WTC11 (cell line): ENCODE results near the gene TRIM25. TPM values are rescaled to one million over a fixed set of nuclear protein-coding genes. Genes with fewer than 3 reads are reported as not detected.

ENCODE experiments used
- ATAC-seq: fragments of 200-7000 bp; cut with Tn5 transposase; 2 replicates; pipeline ENCODE4 v1.10.0; 2021; ENCODE audit warnings: mild to moderate bottlenecking, moderate library complexity
- CTCF ChIA-PET: fragments of 300-600 bp; sonication (Branson Sonifier 250); formaldehyde crosslinking; loops from one replicate; lab custom pipeline; 2021; ENCODE audit warnings: antibody characterized with exemption; lab: Charles Lee
- POLR2A ChIA-PET: fragments of 350-600 bp; sonication (Branson Sonifier 250); formaldehyde crosslinking; loops from one replicate; lab custom pipeline; 2021; ENCODE audit warnings: antibody characterized with exemption; lab: Charles Lee
- DNase-seq: peaks from one replicate; pipeline ENCODE4 v3.0.0; 2021; ENCODE audit warnings: low spot score
- H3K27ac Mint-ChIP-seq: 2 replicates; pipeline ENCODE4 v1.8.0; 2021; ENCODE audit warnings: mixed read lengths
- H3K27me3 Mint-ChIP-seq: 2 replicates; pipeline ENCODE4 v1.8.0; 2021; ENCODE audit warnings: low read depth, mild to moderate bottlenecking, moderate library complexity, mixed read lengths
- H3K36me3 Mint-ChIP-seq: 2 replicates; pipeline ENCODE4 v1.8.0; 2021; ENCODE audit warnings: mixed read lengths
- H3K4me1 Mint-ChIP-seq: 2 replicates; pipeline ENCODE4 v1.8.0; 2022; ENCODE audit warnings: mixed read lengths
- H3K4me3 Mint-ChIP-seq: 2 replicates; pipeline ENCODE4 v1.8.0; 2021; ENCODE audit warnings: mild to moderate bottlenecking, moderate library complexity, mixed read lengths
- H3K9me3 Mint-ChIP-seq: 2 replicates; pipeline ENCODE4 v1.8.0; 2021; ENCODE audit warnings: mixed read lengths
- ATF3 ChIP-seq: sonication (generic); formaldehyde crosslinking; conservative IDR thresholded peaks from 2 replicates; pipeline ENCODE4 v1.8.1; 2022; ENCODE audit warnings: mild to moderate bottlenecking, missing genetic modification reagents
- ELF4 ChIP-seq: sonication (generic); formaldehyde crosslinking; IDR thresholded peaks from 2 replicates; pipeline ENCODE4 v1.8.1; 2022; ENCODE audit warnings: low read depth, mild to moderate bottlenecking, moderate library complexity, missing genetic modification reagents
- FOXJ3 ChIP-seq: sonication (generic); formaldehyde crosslinking; IDR thresholded peaks from 2 replicates; pipeline ENCODE4 v1.9.0; 2021; ENCODE audit warnings: missing genetic modification reagents, mild to moderate bottlenecking, borderline replicate concordance
- FOXK1 ChIP-seq: sonication (generic); formaldehyde crosslinking; IDR thresholded peaks from 2 replicates; pipeline ENCODE4 v1.8.0; 2022; ENCODE audit warnings: mild to moderate bottlenecking, moderate library complexity, missing genetic modification reagents
- FOXP4 ChIP-seq: sonication (generic); formaldehyde crosslinking; IDR thresholded peaks from 2 replicates; pipeline ENCODE4 v1.8.0; 2022; ENCODE audit warnings: mild to moderate bottlenecking, missing genetic modification reagents
- IRF1 ChIP-seq: sonication (generic); formaldehyde crosslinking; IDR thresholded peaks from 2 replicates; pipeline ENCODE4 v1.8.0; 2023; ENCODE audit warnings: missing genetic modification reagents
- MXD4 ChIP-seq: fragments of 250-450 bp; sonication (Bioruptor Pico); IDR thresholded peaks from 2 replicates; pipeline ENCODE4 v1.8.0; 2021; ENCODE audit warnings: mild to moderate bottlenecking, moderate library complexity, borderline replicate concordance
- NFE2L1 ChIP-seq: sonication (generic); formaldehyde crosslinking; IDR thresholded peaks from 2 replicates; pipeline ENCODE4 v1.8.1; 2023; ENCODE audit warnings: missing genetic modification reagents
- TEAD4 ChIP-seq: sonication (generic); formaldehyde crosslinking; IDR thresholded peaks from 2 replicates; pipeline ENCODE4 v1.8.0; 2022; ENCODE audit warnings: mild to moderate bottlenecking, missing genetic modification reagents
- TP53 ChIP-seq: sonication (generic); formaldehyde crosslinking; IDR thresholded peaks from 2 replicates; pipeline ENCODE4 v1.8.1; 2023; ENCODE audit warnings: mild to moderate bottlenecking, missing genetic modification reagents
- USF2 ChIP-seq: sonication (generic); formaldehyde crosslinking; IDR thresholded peaks from 2 replicates; pipeline ENCODE4 v1.8.1; 2023; ENCODE audit warnings: mild to moderate bottlenecking, missing genetic modification reagents, moderate library complexity
- ZNF263 ChIP-seq: sonication (generic); formaldehyde crosslinking; IDR thresholded peaks from 2 replicates; pipeline ENCODE4 v1.8.1; 2022; ENCODE audit warnings: low read depth, mild to moderate bottlenecking, moderate library complexity, missing genetic modification reagents
- ZNF317 ChIP-seq: sonication (generic); formaldehyde crosslinking; IDR thresholded peaks from 2 replicates; pipeline ENCODE4 v1.8.1; 2023; ENCODE audit warnings: low read depth, mild to moderate bottlenecking, moderate library complexity, missing genetic modification reagents, borderline replicate concordance
- ZNF425 ChIP-seq: fragments of 250-450 bp; sonication (Bioruptor Pico); conservative IDR thresholded peaks from 2 replicates; pipeline ENCODE4 v1.9.0; 2021; ENCODE audit warnings: mild to moderate bottlenecking
- ZNF671 ChIP-seq: fragments of 250-450 bp; sonication (Bioruptor Pico); IDR thresholded peaks from 2 replicates; pipeline ENCODE4 v1.8.0; 2021; ENCODE audit warnings: mild to moderate bottlenecking
- total RNA-seq: library from RNA; stranded (reverse); gene quantifications from 3 replicates; pipeline ENCODE4 v1.2.3, GENCODE V29; 2021

The TRIM25 gene
- total RNA-seq, 1 experiment from 2014 or later, result 49.0 TPM

GRCh38 chr17:56902348-56902747 is 11.5 kb downstream of the TRIM25 start:
- TF ChIP-seq FOXP4 (no peak), TP53 (CRISPR knock-in tag) (no peak), MXD4 (CRISPR knock-in tag) (no peak), FOXK1 (no peak), USF2 (CRISPR knock-in tag) (no peak), ELF4 (CRISPR knock-in tag) (no peak), TEAD4 (CRISPR knock-in tag) (no peak), ZNF425 (CRISPR knock-in tag) (no peak), FOXJ3 (CRISPR knock-in tag) (no peak), IRF1 (no peak)
- H3K27me3 Mint-ChIP-seq, result no peaks in the 10 kb centered on the region
- peaks cover 10% of the 10 kb centered on the region for H3K4me1 Mint-ChIP-seq
- H3K36me3 Mint-ChIP-seq, result peaks cover 74% of the 10 kb centered on the region
- H3K27ac Mint-ChIP-seq, result no peak overlapping the region
- DNase-seq (no peak), ATAC-seq (no peak)
- H3K4me3 Mint-ChIP-seq, result no peak overlapping the region
- ChIA-PET POLR2A (no interaction called here), CTCF (no interaction called here)
- peaks cover 5% of the 10 kb centered on the region; the same call in 1 of the 2 replicates for H3K9me3 Mint-ChIP-seq

GRCh38 chr17:56899403-56899802 is 14.4 kb downstream of the TRIM25 start:
- peak overlapping the region; percentile 78; the same call in 1 of the 2 replicates for H3K27ac Mint-ChIP-seq
- H3K9me3 Mint-ChIP-seq, result peaks cover 4% of the 10 kb centered on the region; the same call in 1 of the 2 replicates
- peaks cover 16% of the 10 kb centered on the region for H3K4me1 Mint-ChIP-seq
- TF ChIP-seq ZNF317 (CRISPR knock-in tag), result no peak
- no peak for TF ChIP-seq ZNF671 (CRISPR knock-in tag)
- DNase-seq (no peak), ATAC-seq (no peak)
- no peaks in the 10 kb centered on the region for H3K27me3 Mint-ChIP-seq
- ChIA-PET CTCF (interaction anchor here (1.2 kb wide), 1 partner anchor 79 kb away, joined by 5 read pairs; no protein-coding TSS in a partner anchor), POLR2A (interaction anchor here (0.7 kb wide), 1 partner anchor 14 kb away, joined by 3 read pairs; the partner anchor contains the start of gene TRIM25)
- peaks cover 67% of the 10 kb centered on the region for H3K36me3 Mint-ChIP-seq
- no peak overlapping the region for H3K4me3 Mint-ChIP-seq

GRCh38 chr17:56898874-56899273 is 15.0 kb downstream of the TRIM25 start:
- no peak overlapping the region for H3K27ac Mint-ChIP-seq
- ChIA-PET CTCF (interaction anchor here (1.2 kb wide), 1 partner anchor 79 kb away, joined by 5 read pairs; no protein-coding TSS in a partner anchor), POLR2A (interaction anchor here (0.7 kb wide), 1 partner anchor 15 kb away, joined by 3 read pairs; the partner anchor contains the start of gene TRIM25)
- TF ChIP-seq ATF3 (CRISPR knock-in tag) (no peak), NFE2L1 (CRISPR knock-in tag) (no peak), ZNF263 (CRISPR knock-in tag) (no peak)
- H3K36me3 Mint-ChIP-seq, result peaks cover 63% of the 10 kb centered on the region
- H3K4me3 Mint-ChIP-seq, result no peak overlapping the region
- no peak for DNase-seq
- H3K4me1 Mint-ChIP-seq, result peaks cover 16% of the 10 kb centered on the region
- no peak for ATAC-seq
- H3K27me3 Mint-ChIP-seq, result no peaks in the 10 kb centered on the region
- H3K9me3 Mint-ChIP-seq, result no peaks in the 10 kb centered on the region
